Measurements from ENCODE around the gene PIK3CA. TPM values are rescaled to one million over a fixed set of nuclear protein-coding genes. Genes with fewer than 3 reads are reported as not detected.
"Not testable (repeated sequence)": the region's sequence is repeated elsewhere in the genome, so short reads cannot be mapped to it uniquely, and the experiment has no call there.

The PIK3CA gene
- total and polyA plus RNA-seq, 8 donors = 25.3 to 39.8 (median 32.2) TPM

DNA sequence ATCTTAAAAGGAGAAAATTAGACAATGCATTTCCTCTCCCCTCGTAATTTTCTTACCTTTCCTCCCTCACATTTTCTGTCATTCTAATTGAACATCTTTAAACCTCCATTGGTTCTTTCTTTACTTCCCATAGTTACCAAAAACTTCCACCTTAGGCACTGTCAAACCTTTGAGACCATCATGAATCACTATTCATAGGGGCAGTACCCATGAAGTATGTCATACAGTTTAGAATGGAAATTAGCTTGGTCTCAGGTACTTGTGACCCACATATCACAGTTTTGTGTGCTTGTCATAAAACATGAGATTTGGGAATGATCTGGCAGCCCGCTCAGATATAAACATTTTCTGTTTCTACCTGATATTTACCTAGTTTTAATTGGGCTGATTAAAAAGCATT, 52.6 kb downstream of the PIK3CA start:
- ATAC-seq (no peak), DNase-seq (no peak)
- Histone ChIP-seq H3K27me3 (no peaks in the 10 kb centered on the region), H3K4me3 (no peak overlapping the region), H3K27ac (no peak overlapping the region), H3K9me3 (no peaks in the 10 kb centered on the region), H3K4me1 (peaks cover 0 to 10% of the 10 kb centered on the region in 2 donors), H3K36me3 (peaks cover 0 to 35% of the 10 kb centered on the region in 2 donors)
- TF ChIP-seq, protein P1, sequence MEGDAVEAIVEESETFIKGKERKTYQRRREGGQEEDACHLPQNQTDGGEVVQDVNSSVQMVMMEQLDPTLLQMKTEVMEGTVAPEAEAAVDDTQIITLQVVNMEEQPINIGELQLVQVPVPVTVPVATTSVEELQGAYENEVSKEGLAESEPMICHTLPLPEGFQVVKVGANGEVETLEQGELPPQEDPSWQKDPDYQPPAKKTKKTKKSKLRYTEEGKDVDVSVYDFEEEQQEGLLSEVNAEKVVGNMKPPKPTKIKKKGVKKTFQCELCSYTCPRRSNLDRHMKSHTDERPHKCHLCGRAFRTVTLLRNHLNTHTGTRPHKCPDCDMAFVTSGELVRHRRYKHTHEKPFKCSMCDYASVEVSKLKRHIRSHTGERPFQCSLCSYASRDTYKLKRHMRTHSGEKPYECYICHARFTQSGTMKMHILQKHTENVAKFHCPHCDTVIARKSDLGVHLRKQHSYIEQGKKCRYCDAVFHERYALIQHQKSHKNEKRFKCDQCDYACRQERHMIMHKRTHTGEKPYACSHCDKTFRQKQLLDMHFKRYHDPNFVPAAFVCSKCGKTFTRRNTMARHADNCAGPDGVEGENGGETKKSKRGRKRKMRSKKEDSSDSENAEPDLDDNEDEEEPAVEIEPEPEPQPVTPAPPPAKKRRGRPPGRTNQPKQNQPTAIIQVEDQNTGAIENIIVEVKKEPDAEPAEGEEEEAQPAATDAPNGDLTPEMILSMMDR (IDR thresholded peaks at IDR 0.05) = no peak
- intact Hi-C loops (cut with DNase I) = no loop called here

- ATAC-seq; H3K27me3 ChIP-seq; H3K4me3 ChIP-seq; H3K9me3 ChIP-seq; H3K27ac ChIP-seq; DNase-seq; H3K4me1 ChIP-seq; intact Hi-C loops (cut with DNase I): not testable (repeated sequence)
- peaks cover 0 to 27% of the 10 kb centered on the region in 2 donors for H3K36me3 ChIP-seq
Measured at GRCh38 chr3:179215550-179215949, 67.4 kb downstream of the PIK3CA start.

DNA sequence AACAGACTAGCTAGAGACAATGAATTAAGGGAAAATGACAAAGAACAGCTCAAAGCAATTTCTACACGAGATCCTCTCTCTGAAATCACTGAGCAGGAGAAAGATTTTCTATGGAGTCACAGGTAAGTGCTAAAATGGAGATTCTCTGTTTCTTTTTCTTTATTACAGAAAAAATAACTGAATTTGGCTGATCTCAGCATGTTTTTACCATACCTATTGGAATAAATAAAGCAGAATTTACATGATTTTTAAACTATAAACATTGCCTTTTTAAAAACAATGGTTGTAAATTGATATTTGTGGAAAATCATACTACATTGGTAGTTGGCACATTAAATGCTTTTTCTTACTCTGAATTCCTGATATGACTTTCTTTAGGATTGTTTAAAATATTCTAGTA, 70.1 kb downstream of the PIK3CA start:
- ATAC-seq; H3K27ac ChIP-seq; intact Hi-C loops (cut with DNase I); H3K27me3 ChIP-seq; H3K9me3 ChIP-seq; DNase-seq; H3K4me3 ChIP-seq; H3K4me1 ChIP-seq: not testable (repeated sequence)
- peaks cover 0 to 21% of the 10 kb centered on the region in 2 donors for H3K36me3 ChIP-seq

DNA sequence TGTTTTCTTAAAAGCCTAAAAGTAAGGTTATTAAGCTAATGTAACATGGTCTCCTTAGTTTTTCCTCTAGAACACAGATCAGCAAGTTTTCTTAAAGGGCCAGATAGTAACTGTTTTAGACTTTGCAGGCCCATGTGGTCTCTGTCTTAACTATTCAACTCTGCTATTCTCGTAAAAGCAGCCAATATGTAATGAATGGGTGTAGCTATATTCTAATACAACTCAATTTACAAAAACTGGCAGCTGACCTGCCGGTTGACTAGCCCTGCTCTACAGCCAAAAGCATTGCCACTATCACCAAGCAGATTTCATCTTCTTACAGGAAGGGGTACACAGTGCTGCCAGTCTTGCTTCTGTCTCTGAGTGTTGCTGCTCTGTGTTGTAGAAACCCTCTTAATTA, 75.4 kb downstream of the PIK3CA start:
- no peak overlapping the region for H3K27ac ChIP-seq
- DNase-seq (no peak), ATAC-seq (no peak)
- no peaks in the 10 kb centered on the region for H3K27me3 ChIP-seq
- no peak overlapping the region for H3K4me3 ChIP-seq
- H3K4me1 ChIP-seq = no peaks in the 10 kb centered on the region
- intact Hi-C loops (cut with DNase I) = no loop called here
- TF ChIP-seq, protein P1 (IDR thresholded peaks at IDR 0.05) = no peak
- peaks cover 0 to 36% of the 10 kb centered on the region in 2 donors for H3K36me3 ChIP-seq
- no peaks in the 10 kb centered on the region for H3K9me3 ChIP-seq

GRCh38 chr3:179224584-179224983, 76.4 kb downstream of the PIK3CA start:
- Histone ChIP-seq H3K36me3 (peaks cover 0 to 42% of the 10 kb centered on the region in 2 donors), H3K9me3 (no peaks in the 10 kb centered on the region), H3K27ac (no peak overlapping the region), H3K4me3 (no peak overlapping the region), H3K4me1 (no peaks in the 10 kb centered on the region), H3K27me3 (no peaks in the 10 kb centered on the region)
- intact Hi-C loops (cut with DNase I) = no loop called here
- ATAC-seq (no peak), DNase-seq (no peak)
- TF ChIP-seq, protein P1 (IDR thresholded peaks at IDR 0.05) = no peak

GRCh38 chr3:179227349-179227748, 79.2 kb downstream of the PIK3CA start:
- H3K4me1 ChIP-seq = no peaks in the 10 kb centered on the region
- no peak overlapping the region for H3K27ac ChIP-seq
- ATAC-seq (peak; percentile 94), DNase-seq (peak in 1 of 4 donors; percentile 3)
- peaks cover 0 to 52% of the 10 kb centered on the region in 2 donors for H3K36me3 ChIP-seq
- TF ChIP-seq, protein P1 (IDR thresholded peaks at IDR 0.05) = no peak
- no peak overlapping the region for H3K4me3 ChIP-seq
- no peaks in the 10 kb centered on the region for H3K9me3 ChIP-seq
- H3K27me3 ChIP-seq = no peaks in the 10 kb centered on the region
- intact Hi-C loops (cut with DNase I) = no loop called here
